ENCODE measurements around the gene NRF1. TPM values are rescaled to one million over a fixed set of nuclear protein-coding genes. Genes with fewer than 3 reads are reported as not detected.

NRF1 gene
- total and polyA plus RNA-seq, 8 donors = 11.4 to 26.8 (median 22.6) TPM

DNA sequence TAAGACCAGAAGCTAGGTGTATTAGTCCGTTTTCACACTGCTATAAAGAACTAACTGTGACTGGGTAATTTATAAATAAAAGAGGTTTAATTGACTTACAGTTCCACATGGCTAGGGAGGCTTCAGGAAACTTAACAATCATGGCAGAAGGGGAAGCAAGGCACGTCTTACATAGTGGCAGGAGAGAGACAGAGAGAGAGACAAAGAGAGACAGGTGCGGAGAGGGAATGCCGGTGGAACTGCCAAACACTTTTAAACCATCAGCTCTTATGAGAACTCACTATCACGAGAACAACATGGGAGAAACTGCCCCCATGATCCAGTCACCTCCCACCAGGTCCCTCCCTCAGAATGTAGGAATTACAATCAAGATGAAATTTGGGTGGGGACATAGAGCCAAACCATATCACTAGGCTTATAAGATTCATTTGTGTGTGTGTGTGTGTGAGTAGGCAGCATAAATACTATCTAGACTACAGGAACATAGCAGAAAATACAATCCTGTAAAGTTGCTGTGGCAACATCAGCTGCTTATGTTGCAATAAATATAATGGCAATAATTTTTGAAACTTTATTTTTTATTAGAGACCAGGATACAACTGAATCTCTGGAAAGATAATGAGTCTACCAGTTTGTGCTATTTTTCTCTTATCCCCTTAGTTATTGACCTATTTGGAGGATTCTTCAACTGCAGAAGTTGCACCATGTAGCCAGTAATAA, 77.1 kb downstream of the NRF1 start:
- no peaks in the 10 kb centered on the region for H3K4me1 ChIP-seq
- no peak overlapping the region for H3K27ac ChIP-seq
- DNase-seq (no peak), ATAC-seq (no peak)
- H3K9me3 ChIP-seq = no peaks in the 10 kb centered on the region
- TF ChIP-seq, protein P1, sequence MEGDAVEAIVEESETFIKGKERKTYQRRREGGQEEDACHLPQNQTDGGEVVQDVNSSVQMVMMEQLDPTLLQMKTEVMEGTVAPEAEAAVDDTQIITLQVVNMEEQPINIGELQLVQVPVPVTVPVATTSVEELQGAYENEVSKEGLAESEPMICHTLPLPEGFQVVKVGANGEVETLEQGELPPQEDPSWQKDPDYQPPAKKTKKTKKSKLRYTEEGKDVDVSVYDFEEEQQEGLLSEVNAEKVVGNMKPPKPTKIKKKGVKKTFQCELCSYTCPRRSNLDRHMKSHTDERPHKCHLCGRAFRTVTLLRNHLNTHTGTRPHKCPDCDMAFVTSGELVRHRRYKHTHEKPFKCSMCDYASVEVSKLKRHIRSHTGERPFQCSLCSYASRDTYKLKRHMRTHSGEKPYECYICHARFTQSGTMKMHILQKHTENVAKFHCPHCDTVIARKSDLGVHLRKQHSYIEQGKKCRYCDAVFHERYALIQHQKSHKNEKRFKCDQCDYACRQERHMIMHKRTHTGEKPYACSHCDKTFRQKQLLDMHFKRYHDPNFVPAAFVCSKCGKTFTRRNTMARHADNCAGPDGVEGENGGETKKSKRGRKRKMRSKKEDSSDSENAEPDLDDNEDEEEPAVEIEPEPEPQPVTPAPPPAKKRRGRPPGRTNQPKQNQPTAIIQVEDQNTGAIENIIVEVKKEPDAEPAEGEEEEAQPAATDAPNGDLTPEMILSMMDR (IDR thresholded peaks at IDR 0.05) = no peak
- no peaks in the 10 kb centered on the region for H3K27me3 ChIP-seq
- H3K4me3 ChIP-seq = no peak overlapping the region
- peaks cover 0 to 38% of the 10 kb centered on the region in 2 donors for H3K36me3 ChIP-seq
- intact Hi-C loops (cut with DNase I) = no loop called here

DNA sequence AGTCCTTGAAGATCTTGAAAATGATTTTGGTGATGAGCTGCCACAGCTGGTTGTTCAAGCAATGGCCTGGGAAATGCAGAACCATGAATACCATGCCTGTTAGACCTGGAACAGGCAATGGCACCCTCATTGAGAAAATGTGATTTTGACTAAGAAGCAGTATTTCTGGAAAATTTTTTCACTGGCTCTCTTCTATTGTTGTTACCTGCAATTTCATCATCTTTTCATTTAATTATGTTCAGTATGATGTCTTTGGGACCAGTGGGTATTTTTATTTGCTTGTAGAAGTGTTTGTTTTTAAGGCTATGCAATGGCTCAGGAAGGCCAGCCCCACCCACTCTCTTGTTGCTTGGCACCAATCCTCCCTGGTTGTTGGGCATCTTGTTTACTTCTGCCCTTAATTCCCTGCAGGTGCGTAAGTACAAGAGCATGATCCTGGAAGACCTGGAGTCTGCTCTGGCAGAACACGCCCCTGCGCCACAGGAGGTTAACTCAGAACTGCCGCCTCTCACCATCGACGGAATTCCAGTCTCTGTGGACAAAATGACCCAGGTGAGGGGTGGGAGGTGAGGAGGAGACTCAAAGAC, 78.6 kb downstream of the NRF1 start:
- H3K27ac ChIP-seq = no peak overlapping the region

DNA sequence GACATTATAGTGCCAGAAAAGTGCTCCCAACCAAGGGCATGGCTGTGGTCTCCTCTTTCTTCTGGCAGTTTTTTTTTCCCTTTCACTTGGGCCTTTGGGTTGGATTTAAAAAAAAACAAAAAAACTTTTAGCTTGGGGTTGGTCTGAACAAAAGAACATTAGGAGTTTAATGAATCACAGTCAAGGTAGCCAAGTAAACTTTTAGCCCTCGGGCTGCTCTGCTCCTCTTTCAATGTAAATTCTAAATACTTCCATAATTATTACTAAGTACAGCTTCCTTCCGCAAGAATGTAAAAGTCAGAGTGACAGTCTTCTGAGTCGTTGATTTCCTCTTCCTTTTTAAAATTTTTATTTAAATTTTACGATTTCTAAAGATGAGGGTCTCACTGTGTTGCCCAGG, 79.2 kb downstream of the NRF1 start:
- Histone ChIP-seq H3K27me3 (no peaks in the 10 kb centered on the region), H3K36me3 (peaks cover 0 to 46% of the 10 kb centered on the region in 2 donors), H3K27ac (no peak overlapping the region), H3K9me3 (no peaks in the 10 kb centered on the region), H3K4me1 (no peaks in the 10 kb centered on the region), H3K4me3 (no peak overlapping the region)
- ATAC-seq (no peak), DNase-seq (no peak)
- TF ChIP-seq, protein P1 (IDR thresholded peaks at IDR 0.05) = no peak
- intact Hi-C loops (cut with DNase I) = no loop called here

More for the DNA sequence above, 78.6 kb downstream of the NRF1 start:
- TF ChIP-seq, protein P1 (IDR thresholded peaks at IDR 0.05) = no peak
- no peak for DNase-seq
- Histone ChIP-seq H3K27me3 (no peaks in the 10 kb centered on the region), H3K4me3 (no peak overlapping the region), H3K9me3 (no peaks in the 10 kb centered on the region), H3K36me3 (peaks cover 0 to 46% of the 10 kb centered on the region in 2 donors), H3K4me1 (no peaks in the 10 kb centered on the region)
- intact Hi-C loops (cut with DNase I) = no loop called here
- no peak for ATAC-seq

DNA sequence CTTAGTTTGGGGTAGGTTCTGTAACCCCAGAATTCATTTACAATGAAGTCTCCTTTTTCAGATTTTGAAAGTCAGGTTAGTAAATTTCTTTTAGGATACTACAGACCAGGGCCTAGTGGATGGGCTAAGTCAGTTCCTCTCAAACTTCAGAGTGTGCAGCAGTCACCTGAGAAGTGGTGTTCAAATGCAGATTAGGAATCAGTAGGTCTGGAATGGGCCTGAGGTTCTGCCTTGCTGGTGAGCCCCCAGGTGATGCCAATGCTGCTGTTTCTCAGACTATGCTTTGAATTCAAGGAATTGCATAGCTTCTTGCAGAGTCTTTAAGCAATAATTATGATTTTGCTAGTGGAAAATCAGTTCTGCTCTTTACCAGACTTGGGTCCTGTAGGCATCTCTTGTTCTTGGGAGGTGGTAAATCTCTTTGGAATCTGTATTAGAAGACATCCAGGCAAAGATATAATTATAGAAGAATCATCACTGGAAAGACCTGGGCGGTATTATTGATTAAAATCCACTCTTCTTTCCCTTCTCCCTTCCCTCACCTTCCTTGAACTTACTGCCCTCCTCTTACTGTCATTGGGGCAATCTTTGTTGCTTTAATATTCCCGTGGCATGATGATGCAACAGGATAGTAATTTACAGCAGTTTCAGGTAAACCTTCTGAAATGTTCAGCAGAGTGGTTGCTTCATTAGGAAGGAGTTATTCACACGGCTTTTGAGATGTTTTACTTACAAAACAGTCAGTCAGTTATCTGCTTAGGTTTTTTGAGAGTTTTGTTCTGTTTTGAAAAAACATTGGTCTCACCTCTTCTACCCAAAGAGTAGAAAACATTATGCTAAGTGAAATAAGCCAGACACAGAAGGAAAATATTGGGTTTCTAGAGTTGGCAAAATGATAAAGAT, 87.2 kb downstream of the NRF1 start:
- ATAC-seq = no peak
- Histone ChIP-seq H3K36me3 (peaks cover 0 to 20% of the 10 kb centered on the region in 2 donors), H3K27me3 (no peaks in the 10 kb centered on the region), H3K4me3 (no peak overlapping the region), H3K27ac (peak overlapping the region in 1 of 2 donors; percentile 60), H3K4me1 (no peaks in the 10 kb centered on the region), H3K9me3 (no peaks in the 10 kb centered on the region)
- TF ChIP-seq, protein P1 (IDR thresholded peaks at IDR 0.05) = no peak
- intact Hi-C loops (cut with DNase I) = no loop called here
- DNase-seq = no peak

DNA sequence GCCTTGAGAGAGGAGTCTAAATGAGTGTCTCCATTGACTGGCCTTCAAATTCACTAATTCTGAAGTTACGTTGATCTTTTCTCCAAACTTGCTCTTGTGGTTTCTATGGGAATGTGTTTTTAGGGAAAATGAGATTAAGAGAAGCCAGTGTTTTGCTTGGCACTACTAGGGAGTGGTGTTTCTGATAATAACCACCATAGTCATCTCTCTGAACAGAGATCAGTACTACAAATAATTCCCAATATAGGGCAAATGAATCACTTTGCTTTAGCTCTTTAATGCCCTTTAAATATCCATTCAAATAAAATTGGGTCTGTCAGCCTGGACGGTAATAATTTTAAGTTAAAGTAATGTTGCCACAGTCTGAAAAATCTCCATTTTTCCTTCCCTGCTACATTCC, 90.8 kb downstream of the NRF1 start:
- H3K36me3 ChIP-seq = peaks cover 0 to 26% of the 10 kb centered on the region in 2 donors
- no peaks in the 10 kb centered on the region for H3K9me3 ChIP-seq
- TF ChIP-seq, protein P1 (IDR thresholded peaks at IDR 0.05) = no peak
- H3K4me1 ChIP-seq = no peaks in the 10 kb centered on the region
- H3K27me3 ChIP-seq = no peaks in the 10 kb centered on the region
- ATAC-seq = no peak
- H3K4me3 ChIP-seq = no peak overlapping the region
- H3K27ac ChIP-seq = no peak overlapping the region
- intact Hi-C loops (cut with DNase I) = no loop called here
- DNase-seq = no peak
